HG03520 (cell line): ENCODE data around the gene PLIN1.
"Not testable (repeated sequence)": the region's sequence is repeated elsewhere in the genome, so short reads cannot be mapped to it uniquely, and the experiment has no call there.

Source experiments
- ATAC-seq: cut with Tn5 transposase; IDR thresholded peaks from one replicate; pipeline ENCODE4 v1.9.1; 2021; ENCODE audit warnings: mild to moderate bottlenecking, moderate library complexity; ENCODE audit not compliant: unreplicated experiment

PLIN1 gene, protein sequence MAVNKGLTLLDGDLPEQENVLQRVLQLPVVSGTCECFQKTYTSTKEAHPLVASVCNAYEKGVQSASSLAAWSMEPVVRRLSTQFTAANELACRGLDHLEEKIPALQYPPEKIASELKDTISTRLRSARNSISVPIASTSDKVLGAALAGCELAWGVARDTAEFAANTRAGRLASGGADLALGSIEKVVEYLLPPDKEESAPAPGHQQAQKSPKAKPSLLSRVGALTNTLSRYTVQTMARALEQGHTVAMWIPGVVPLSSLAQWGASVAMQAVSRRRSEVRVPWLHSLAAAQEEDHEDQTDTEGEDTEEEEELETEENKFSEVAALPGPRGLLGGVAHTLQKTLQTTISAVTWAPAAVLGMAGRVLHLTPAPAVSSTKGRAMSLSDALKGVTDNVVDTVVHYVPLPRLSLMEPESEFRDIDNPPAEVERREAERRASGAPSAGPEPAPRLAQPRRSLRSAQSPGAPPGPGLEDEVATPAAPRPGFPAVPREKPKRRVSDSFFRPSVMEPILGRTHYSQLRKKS

DNA sequence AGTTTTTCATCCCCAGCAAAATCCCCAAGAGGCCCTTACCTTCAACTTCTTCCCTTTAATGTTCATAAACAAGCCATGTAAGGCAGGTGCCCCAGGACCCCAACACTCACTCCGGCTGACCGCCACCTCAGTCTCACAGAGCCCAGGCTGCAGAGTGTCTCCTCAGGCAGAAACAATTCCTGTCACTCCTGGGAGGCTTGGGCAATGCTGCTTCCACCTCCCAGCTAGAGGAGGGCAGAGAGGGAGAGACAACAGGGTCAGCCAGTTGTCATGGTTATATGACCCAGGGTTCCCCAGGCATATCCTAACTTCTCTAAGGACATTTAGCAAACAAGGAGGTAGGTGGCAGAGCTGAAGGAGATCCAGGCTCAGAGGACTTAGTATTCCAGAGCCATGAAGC, at the start of gene PLIN1:
Gene PLIN1 (minus strand): TSS at position 156 of the 400 bp plus-strand sequence. CDS start 1,878 bp downstream, outside the sequence.
- no peak for ATAC-seq

DNA sequence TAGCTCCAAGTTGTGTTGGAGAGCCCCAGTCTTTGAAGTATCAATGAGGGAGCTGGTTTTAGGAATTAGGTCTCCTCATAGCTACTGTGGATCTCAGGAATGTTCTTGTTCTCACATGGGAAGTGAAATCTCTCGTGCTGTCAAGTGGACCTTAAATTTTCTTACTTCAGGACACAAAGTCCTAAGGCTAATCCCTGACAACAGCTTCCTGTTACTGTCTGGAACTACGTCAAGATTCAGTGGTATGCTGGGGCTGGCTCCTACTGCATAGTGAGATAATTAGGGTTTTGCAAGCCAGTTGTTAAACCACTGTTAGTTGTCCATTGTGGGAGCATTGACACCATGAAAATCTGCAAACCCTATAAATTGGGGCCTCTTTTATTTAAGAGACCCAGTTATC, 49.1 kb upstream of the PLIN1 start:
- ATAC-seq = no peak

DNA sequence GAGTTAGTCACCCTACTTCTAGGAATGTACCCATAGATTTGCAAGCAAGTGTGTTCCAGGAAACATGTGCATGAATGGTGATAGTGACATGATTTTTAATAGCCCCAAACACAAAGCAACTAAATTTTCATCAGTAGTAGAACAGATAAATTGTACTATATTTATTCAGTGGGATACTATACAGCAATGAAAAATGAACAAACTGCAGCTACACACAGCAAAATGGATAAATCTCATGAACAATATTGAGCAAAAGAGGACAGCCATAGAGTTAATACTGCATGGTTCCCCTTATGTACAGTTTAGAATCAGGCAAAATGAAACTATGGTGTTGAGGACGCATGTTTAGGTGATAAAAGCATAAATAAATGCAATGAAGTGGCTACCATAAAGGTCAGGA, 45.9 kb upstream of the PLIN1 start:
- no peak for ATAC-seq

DNA sequence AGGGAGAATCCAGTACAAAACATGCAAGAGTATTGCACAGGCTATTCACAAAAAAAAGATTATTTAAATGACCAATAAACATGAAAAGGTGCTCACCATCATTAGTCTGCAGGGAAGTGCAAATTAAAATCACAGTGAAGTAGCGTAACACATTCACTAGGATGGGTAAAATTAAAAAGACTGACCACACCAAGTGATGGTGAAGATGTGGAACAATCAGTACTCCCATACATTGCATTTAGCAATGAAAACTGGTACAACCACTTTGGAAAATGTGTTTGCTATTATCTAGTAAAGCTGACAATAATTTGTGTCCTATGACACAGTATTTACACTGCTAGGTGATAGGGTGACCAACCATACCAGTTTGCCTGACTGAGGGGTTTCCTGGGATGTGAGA, 45.5 kb upstream of the PLIN1 start:
- ATAC-seq = no peak

DNA sequence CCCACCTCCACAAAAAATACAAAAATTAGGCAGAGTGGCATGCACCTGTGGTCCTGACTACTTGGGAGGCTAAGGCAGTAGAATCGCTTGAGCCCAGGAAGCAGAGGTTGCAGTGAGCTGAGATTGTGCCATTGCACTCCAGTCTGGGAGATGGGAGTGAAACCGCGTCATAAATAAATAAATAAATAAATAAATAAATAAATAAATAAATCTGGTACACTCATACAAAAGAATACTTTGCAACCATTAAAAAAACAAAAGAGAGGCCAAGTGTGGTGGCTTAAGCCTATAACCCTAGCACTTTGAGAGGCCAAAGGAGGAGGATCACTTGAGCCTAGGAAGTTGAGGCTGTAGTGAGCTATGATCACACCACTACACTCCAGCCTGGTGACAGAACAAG, 43.9 kb upstream of the PLIN1 start:
- ATAC-seq = no peak

DNA sequence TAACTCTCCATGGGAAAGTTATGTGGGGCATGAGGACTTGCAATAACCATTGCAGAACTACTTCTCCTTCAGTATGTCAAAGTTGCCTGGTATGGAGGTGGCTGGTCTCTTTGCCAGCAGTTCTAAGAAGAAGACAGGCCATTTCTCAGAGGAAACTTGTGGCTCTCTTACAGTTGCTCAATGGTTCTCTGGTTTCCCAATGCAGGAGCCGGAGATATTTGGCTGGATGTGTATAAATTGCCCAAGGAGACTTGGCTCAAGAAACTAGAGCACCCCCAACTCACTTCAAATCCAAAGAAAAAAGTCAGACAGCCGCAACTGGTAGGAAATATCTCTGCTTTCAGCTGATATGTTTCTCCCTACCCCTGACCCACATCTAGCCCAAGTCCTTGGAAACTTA, 35.6 kb upstream of the PLIN1 start:
- ATAC-seq = no peak

DNA sequence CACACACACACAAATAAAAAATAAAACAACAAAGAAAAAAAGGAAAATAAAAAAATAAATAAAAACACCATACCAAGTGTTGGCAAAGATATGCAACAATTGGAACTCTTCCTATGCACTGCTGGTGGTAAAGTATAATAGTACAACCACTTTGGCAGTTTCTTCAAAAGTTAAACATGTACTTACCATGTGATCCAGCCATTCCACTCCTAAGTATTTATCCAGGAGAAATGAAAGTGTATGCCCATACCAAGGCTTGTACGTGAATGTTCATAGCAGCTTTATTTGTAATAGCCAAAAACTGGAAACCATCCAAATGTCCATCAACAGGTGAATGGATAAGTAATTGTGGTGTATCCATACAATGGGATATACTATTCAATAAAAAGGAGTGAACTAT, 28.4 kb upstream of the PLIN1 start:
- no peak for ATAC-seq

DNA sequence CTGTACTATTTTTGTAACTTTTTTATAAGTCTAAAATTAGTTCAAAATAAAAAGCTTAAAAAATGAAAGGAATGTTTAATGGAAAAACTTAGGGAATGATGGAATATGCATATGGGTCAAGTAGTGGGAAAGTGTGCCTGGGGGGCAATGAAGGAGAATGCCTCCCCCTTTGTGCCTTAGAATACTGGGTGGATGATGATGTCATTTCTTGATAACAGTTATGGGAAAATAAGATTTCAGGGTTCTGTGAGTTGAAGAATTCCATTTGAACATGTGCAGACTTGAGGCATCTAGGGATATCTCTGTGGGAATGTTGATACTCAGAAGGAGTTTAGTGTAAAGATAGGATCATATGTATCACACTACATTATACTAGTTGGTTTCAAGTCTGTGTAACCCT, 25.2 kb upstream of the PLIN1 start:
- ATAC-seq = no peak

DNA sequence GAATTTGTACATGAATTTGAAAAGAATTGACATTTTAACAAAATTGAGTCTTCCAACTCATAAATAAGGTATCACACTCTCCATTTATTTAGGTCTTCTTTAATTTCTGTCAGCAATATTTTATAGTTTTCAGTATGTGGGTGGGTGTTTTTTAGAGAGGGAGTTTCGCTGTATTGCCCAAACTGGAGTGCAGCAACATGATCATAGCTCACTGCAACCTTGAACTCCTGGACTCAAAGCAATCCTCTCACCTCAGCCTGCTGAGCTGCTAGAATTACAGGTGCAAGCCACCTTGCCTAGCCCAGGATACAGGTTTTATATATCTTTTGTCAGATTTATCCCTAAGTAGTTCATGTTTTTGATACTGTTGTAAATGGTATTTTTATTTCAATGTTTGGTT, 16.0 kb upstream of the PLIN1 start:
- no peak for ATAC-seq

DNA sequence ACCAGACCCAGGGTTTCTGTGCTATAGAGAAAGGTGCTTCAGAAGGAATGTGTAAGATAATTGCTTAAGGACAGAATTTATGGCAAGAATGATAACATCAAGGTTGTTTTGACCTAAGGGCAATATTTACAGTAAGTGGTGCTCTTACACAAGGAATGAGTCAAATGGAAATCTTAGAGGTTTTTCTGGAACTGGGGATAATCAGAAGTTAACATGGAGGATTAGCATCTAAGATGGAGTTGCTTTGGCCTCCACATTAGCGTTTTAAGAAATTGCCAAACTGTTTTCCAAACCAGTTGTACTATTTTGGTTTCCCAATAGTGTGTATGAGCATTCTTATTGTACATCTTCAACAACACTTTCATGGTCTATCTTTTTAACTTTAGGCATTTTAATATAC, 14.5 kb upstream of the PLIN1 start:
- ATAC-seq = no peak

DNA sequence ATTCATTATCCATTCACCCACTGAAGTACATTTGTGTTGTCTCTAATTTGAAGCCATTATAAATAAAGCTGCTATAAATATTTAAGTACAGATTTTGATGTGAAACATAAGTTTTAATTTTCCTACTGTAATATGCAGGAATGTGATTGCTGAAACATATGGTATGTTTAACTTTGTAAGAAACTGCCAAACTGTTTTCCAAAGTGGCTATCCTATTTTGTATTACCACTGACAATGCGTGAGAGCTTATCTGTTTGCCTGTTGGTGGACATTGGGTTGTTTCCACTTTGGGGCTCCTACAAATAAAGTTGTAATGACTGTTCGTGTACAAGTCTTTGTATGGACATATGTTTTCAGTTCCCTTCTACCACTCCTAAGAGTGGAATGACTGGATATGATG, 13.9 kb upstream of the PLIN1 start:
- ATAC-seq = no peak

DNA sequence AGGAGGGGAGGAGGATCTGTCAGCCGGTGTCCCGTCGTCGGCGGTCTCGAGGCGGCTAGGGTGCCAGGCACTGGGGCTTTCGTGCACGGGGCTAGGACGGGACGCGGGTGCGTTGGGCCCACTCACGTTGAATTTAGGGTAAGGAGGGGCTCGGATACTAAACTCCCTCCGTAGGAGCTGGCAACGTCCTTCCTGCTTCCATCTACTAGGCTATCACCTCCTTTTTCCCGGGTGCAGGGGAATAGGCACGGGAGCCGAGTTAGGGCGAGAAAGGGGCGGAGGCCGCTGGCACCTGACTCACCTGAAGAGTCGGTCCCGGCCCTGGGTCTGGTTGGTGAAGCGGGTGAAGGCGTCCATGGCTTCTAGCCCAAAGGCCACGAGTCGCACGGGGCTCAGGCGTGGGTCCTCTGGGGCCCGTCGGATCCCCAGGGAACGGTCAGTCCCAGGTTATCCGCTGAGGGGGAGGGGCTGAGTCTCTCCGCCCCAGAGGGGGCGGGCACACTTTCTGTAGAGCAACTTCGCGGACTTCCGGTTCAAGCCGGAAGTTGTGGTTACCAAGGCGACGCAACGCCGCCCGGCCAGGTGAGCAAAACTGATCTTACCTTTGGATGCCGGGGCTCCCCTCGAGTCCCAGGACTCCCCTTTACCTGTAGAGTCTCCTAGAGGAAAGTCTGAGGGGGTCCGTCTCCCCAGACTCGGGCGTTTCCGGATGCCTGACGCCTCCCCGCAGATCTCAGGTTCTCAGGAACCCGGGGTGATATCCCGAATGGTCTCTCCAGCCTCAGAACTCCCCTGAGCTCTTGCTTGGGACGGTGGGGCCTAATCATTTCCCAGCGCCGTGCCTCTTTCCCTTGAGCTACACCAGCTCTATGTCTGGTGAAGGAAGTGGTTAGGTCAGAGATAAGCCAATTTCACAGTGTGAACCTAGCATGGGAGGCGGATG, 11.4 kb upstream of the PLIN1 start, which contains the start of the genes PEX11A and WDR93:
Gene PEX11A (minus strand): TSS at position 479 of the 943 bp plus-strand sequence. CDS start 122 bp downstream, at position 357.
Gene WDR93 (plus strand): TSS at position 536 of the 943 bp plus-strand sequence. CDS start 10,936 bp downstream, outside the sequence.
- peak; percentile 82 for ATAC-seq

DNA sequence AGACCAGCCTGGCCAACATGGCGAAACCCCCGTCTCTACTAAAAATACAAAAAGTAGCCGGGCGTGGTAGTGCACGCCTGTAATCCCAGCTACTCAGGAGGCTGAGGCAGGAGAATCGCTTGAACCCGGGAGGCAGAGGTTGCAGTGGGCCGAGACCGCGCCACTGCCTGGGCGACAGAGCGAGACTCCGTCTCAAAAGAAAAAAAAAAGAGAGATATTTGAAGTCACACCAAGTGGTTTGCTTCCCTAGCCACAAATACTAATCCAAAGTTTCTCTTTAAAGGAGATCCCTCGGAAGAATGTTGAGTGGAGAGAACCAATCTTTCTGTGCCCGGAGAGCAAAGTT, 10.7 kb upstream of the PLIN1 start:
- ATAC-seq = not testable (repeated sequence)

DNA sequence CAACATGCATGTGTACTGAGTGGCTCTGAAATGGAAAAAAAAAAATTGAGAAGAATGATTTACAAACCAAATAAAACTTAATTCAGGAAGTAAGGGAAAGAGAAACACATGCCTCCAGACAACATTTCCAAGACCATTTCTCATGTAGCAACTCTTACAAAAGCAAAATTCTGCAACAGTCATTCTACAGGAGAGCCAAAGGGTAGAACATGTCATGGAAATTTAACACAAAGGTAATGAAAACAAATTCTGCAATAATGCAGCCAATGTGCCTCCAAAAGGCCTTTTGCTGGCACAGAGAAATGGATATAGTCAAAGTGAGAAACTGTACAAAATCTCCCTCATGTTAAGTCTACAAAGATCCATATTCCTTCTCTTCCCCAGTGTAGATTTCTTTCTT, 7.4 kb upstream of the PLIN1 start:
- ATAC-seq = no peak

DNA sequence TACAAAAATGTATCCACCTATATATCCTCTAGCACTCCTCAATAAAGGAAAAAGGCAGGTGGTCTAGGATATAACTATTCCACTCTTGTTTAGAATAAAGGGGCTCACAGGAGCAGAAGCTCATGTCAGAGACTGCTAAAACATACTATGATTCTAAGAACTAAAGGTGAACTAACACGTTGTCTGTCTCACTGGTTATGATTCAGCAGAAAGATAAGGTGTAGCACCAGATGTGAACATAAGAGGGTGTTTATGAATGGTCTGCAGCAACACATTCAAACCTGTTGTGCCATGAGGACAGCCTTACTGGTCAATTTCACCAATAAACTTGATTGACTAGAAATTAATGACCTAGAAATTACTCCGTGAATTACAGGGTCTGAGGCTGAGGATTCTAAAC, 6.8 kb upstream of the PLIN1 start:
- ATAC-seq = no peak

DNA sequence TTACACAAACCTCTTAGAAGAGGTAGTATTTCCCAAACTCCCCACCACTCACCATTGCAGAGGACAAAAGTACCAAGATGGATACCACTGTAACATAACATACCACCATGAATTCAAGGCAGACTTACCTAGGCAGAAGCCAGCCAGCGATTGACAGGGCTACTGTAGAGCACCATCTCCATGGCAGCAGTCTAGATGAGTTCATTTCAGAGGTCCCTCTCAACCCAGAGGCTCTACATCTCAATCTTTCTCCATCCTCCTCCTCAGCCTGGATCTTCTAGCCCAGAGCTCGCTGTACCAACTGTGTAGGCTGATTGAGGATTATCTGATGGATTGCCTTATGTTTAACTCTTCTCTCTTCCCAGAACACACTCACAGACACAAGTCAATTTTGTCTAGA, 2.0 kb upstream of the PLIN1 start:
- ATAC-seq = no peak

DNA sequence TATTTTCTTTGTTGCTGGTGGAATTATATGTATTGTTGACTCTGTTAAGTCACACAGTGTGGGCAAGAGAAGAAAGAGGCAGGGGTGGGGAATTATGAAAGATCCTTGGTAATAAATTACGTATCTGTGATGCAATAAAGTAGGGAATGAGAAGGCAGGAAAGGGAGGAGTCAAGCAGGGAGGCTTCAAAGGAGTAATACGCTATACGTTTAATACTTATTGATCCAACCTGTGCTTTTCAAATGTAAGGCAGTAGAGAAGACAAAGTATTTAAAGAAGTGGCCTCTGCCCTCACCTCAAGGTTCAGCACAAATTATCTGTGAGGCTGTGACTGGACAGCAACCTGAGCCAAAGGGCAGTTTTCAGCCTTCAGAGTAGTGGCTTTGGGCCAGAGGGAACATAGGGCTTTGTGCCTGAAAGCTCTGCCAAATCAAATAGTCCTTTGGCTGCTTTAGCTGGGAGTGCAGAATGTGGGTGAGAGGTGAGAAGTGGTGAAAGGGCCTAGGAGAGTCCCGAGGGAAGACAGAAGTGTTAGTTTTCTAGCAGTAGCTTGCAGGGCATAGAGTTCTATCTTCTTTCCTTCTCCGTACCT, 1.2 kb upstream of the PLIN1 start:
- no peak for ATAC-seq

DNA sequence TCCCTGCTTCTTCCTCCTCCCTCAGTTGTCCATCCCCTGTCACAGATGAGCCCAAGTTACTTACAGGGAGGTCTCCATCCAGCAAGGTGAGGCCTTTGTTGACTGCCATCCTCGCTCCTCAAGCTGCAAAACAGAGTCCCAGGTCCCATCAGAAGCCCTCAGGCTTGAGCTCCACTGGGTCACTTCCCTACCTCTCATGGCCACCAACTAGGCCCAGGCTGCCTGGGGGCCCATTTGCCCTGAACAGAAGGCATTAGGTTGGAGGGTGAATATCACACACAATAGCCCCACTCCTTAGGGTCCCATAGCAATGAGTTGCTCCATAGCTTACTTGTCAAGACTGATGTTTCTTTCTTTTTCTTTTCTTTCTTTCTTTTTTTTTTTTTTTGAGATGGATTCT, 1.8 kb downstream of the PLIN1 start:
- ATAC-seq = no peak

DNA sequence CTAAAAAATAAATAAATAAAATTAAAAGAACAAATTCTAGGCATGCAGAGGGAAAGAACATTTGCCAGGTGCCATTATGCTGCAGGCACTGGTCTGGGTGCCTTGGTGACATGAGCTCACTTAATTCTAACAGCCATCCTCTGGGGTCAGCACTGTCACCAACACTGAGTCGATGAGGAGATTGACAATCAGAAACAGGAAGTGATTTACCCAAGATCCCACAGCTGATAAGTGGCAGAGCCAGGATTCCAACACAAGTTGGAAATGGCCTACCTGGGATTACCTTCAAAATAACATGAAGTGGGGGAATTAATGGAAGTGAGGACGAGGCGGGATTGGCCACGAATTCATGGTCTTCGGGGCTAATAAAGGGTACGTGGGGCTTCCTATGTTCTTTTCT, 3.6 kb downstream of the PLIN1 start:
- ATAC-seq = no peak

DNA sequence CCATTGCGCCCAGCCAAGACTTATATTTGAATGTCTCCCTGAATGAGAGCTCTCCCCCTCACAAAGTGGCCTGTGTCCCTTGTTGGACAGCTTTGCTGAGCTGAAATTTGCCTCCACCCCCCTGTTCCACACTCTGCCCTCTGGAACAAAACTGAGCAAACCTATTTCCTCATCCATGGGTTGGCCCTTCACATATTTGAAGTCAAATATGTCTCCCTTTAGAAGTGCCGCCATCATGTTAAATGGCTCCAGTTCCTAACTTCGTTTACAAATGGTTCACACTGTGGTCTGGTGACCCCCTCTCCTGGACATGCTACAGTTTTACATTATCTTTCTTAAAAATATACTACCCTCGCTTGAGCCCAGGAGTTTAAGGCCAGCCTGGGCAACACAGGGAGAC, 4.6 kb downstream of the PLIN1 start:
- no peak for ATAC-seq

DNA sequence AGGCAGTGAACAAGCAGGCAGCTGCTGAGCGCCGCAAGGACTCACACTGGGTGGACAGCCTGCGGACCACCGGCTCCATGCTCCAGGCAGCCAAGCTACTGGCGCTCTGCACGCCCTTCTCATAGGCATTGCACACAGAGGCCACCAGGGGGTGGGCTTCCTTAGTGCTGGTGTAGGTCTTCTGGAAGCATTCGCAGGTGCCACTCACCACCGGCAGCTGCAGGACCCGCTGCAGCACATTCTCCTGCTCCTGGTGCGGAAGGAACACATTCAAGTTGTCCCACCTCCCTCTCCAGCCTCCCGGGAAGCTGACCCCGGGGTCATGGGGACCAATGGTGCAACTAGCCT, 6.0 kb downstream of the PLIN1 start:
- no peak for ATAC-seq
